Panc1 (cell line): Measurements from ENCODE around the gene STK32C. TPM values are rescaled to one million over a fixed set of nuclear protein-coding genes. Genes with fewer than 3 reads are reported as not detected.

Experiments
- ATAC-seq: fragments of 200-7000 bp; cut with Tn5 transposase; 2 replicates; pipeline ENCODE4 v1.9.1; 2020; ENCODE audit warnings: mild to moderate bottlenecking, moderate library complexity
- BruUV-seq: library from RNA; stranded (reverse); fragments of 400-500 nt; replicated peaks from 2 replicates; lab custom pipeline; 2021; lab: Mats Ljungman, UMichigan
- CTCF ChIA-PET: fragments of 300-600 bp; sonication (Branson Sonifier 250); formaldehyde crosslinking; loops from one replicate; lab custom pipeline; 2022; ENCODE audit warnings: antibody characterized with exemption; lab: Charles Lee
- POLR2A ChIA-PET: fragments of 300-600 bp; sonication (Branson Sonifier 250); formaldehyde crosslinking; loops from one replicate; lab custom pipeline; 2022; ENCODE audit warnings: antibody characterized with exemption; lab: Charles Lee
- DNase-seq: peaks from one replicate; pipeline ENCODE4 v3.0.0-alpha.2; 2010; ENCODE audit warnings: low read depth, low spot score
- H3K27ac ChIP-seq: 2 replicates; pipeline ENCODE4 v1.5.1; 2011; ENCODE audit warnings: mild to moderate bottlenecking, low read length, inconsistent platforms
- H3K27me3 ChIP-seq: fragments of 200-500 bp; sonication (Bioruptor generic); 2 replicates; pipeline ENCODE4 v1.6.0; 2014; ENCODE audit warnings: low read length, inconsistent platforms; ENCODE audit not compliant: control insufficient read depth, insufficient read depth
- H3K36me3 ChIP-seq: fragments of 200-500 bp; sonication (Bioruptor generic); 2 replicates; pipeline ENCODE4 v1.5.1; 2014; ENCODE audit warnings: inconsistent platforms, mild to moderate bottlenecking, low read length, moderate library complexity; ENCODE audit not compliant: control insufficient read depth, insufficient read depth
- H3K4me1 ChIP-seq: 2 replicates; pipeline ENCODE4 v1.5.1; 2011; ENCODE audit warnings: inconsistent platforms, mild to moderate bottlenecking, low read length, moderate library complexity; ENCODE audit not compliant: control insufficient read depth, insufficient read depth
- H3K4me3 ChIP-seq, 2 experiments: 2 replicates each; pipeline ENCODE4 v1.5.1; 2011 to 2012; ENCODE audit warnings: low read depth in 2 of 2, low read length in 2 of 2, mild to moderate bottlenecking in 2 of 2, inconsistent platforms in 1 of 2, moderate library complexity in 1 of 2
- H3K9me3 ChIP-seq: fragments of 200-500 bp; sonication (Bioruptor generic); 2 replicates; pipeline ENCODE4 v1.5.1; 2014; ENCODE audit warnings: low read depth, mild to moderate bottlenecking, inconsistent platforms, low read length, moderate library complexity; ENCODE audit not compliant: control insufficient read depth, insufficient read depth
- CTCF ChIP-seq: fragments of 450-650 bp; IDR thresholded peaks from 2 replicates; pipeline ENCODE4 v1.5.1; 2017; ENCODE audit warnings: mild to moderate bottlenecking
- POLR2AphosphoS5 ChIP-seq: IDR thresholded peaks from 2 replicates; pipeline ENCODE4 v1.6.1; 2012; ENCODE audit warnings: mild to moderate bottlenecking, low read depth, low read length, moderate library complexity
- SIN3A ChIP-seq: IDR thresholded peaks from 2 replicates; pipeline ENCODE4 v1.6.1; 2012; ENCODE audit warnings: low read depth, mild to moderate bottlenecking, low read length, moderate library complexity, borderline replicate concordance; ENCODE audit not compliant: insufficient read depth
- TCF7L2 ChIP-seq: IDR thresholded peaks from 2 replicates; pipeline ENCODE4 v1.6.1; 2011; ENCODE audit warnings: mild to moderate bottlenecking, low read depth, low read length, inconsistent platforms
- in situ Hi-C: cut with HindIII; loops from 2 replicates; pipeline ENCODE4 v1.10.0; 2016; ENCODE audit warnings: low sequenced_read_pairs, low pct_unique_long_range_greater_than_20kb
- intact Hi-C: fragments of 100-400 bp; cut with micrococcal nuclease; formaldehyde crosslinking; loops from one replicate; pipeline ENCODE4 v1.10.0; 2022; ENCODE audit not compliant: unreplicated experiment
- total RNA-seq: library from RNA; stranded (reverse); gene quantifications from one replicate; pipeline ENCODE4 v1.2.1, GENCODE V29; 2021; ENCODE audit not compliant: unreplicated experiment
- TF ChIP-seq, protein P1 (sequence below), 2 experiments: IDR thresholded peaks; 2 replicates each; pipeline ENCODE4 v1.6.1; 2011 to 2012; ENCODE audit warnings: low read depth in 2 of 2, control low read depth in 1 of 2, low read length in 1 of 2, mild to moderate bottlenecking in 1 of 2, moderate library complexity in 1 of 2; ENCODE audit not compliant: insufficient read depth in 1 of 2

Gene STK32C
- total RNA-seq, 1 experiment from 2014 or later, result 53.7 TPM

DNA sequence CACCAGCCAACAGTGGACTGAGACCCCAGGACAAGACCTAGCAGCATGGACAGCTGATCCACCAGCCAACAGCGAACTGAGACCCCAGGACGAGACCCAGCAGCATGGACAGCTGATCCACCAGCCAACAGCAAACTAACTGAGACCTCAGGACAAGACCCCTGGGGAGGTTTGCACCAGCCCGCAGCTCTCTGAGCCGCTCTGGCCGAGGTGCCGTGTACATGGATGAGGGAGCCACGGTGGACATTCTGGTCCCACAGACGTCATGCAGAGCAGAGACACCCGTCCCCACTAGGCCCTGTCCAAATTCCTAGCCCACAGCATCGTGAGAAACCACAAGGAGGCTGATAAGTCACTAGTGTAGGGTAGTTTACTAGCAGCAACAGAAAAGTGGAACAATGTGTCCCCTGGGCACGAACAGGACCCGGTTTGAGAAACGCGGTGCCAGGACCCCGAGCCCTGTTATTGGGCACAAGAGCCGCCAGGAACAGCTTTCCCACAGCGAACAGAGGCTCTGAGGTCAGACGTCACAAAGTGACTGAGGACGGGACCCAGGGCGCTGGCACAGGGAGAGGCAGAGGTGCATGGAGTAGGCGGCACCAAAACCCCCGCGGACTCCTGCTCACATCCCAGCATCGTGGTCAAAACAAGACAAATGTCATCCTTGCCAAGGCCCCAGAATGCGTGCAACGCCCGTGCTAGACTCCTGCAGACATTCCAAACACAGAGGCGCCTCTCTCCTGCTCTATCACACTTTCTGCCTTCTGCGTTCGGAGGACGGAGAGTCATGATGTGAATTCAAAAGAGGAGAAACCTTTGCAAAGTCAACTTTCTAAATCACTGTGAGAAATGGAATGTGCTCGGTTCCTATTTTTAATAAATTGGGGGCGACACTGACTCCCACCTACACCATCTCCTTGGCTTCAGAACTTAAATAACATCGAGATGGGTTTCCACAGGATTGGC is 8.1 kb downstream of the STK32C start:
- H3K27me3 ChIP-seq, result no peaks in the 10 kb centered on the region
- intact Hi-C loops (no loop called here), in situ Hi-C loops (no loop called here)
- H3K4me1 ChIP-seq, result peaks cover 31% of the 10 kb centered on the region
- no peaks in the 10 kb centered on the region for H3K36me3 ChIP-seq
- CTCF ChIA-PET, result no interaction called here
- no peaks in the 10 kb centered on the region for H3K9me3 ChIP-seq
- DNase-seq, result no peak
- no peak for ATAC-seq
- no peak overlapping the region for H3K27ac ChIP-seq
- TF ChIP-seq CTCF (no peak), POLR2AphosphoS5 (no peak), TCF7L2 (no peak), SIN3A (no peak)
- TF ChIP-seq, protein P1, sequence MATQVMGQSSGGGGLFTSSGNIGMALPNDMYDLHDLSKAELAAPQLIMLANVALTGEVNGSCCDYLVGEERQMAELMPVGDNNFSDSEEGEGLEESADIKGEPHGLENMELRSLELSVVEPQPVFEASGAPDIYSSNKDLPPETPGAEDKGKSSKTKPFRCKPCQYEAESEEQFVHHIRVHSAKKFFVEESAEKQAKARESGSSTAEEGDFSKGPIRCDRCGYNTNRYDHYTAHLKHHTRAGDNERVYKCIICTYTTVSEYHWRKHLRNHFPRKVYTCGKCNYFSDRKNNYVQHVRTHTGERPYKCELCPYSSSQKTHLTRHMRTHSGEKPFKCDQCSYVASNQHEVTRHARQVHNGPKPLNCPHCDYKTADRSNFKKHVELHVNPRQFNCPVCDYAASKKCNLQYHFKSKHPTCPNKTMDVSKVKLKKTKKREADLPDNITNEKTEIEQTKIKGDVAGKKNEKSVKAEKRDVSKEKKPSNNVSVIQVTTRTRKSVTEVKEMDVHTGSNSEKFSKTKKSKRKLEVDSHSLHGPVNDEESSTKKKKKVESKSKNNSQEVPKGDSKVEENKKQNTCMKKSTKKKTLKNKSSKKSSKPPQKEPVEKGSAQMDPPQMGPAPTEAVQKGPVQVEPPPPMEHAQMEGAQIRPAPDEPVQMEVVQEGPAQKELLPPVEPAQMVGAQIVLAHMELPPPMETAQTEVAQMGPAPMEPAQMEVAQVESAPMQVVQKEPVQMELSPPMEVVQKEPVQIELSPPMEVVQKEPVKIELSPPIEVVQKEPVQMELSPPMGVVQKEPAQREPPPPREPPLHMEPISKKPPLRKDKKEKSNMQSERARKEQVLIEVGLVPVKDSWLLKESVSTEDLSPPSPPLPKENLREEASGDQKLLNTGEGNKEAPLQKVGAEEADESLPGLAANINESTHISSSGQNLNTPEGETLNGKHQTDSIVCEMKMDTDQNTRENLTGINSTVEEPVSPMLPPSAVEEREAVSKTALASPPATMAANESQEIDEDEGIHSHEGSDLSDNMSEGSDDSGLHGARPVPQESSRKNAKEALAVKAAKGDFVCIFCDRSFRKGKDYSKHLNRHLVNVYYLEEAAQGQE (IDR thresholded peaks at IDR 0.05; ENCODE audit: insufficient read depth in 1 of 2, low read depth in 2 of 2, low read length in 1 of 2), result no peak
- POLR2A ChIA-PET, result no interaction called here
- H3K4me3 ChIP-seq, result no peak overlapping the region
- BruUV-seq, result no TSS peak

DNA sequence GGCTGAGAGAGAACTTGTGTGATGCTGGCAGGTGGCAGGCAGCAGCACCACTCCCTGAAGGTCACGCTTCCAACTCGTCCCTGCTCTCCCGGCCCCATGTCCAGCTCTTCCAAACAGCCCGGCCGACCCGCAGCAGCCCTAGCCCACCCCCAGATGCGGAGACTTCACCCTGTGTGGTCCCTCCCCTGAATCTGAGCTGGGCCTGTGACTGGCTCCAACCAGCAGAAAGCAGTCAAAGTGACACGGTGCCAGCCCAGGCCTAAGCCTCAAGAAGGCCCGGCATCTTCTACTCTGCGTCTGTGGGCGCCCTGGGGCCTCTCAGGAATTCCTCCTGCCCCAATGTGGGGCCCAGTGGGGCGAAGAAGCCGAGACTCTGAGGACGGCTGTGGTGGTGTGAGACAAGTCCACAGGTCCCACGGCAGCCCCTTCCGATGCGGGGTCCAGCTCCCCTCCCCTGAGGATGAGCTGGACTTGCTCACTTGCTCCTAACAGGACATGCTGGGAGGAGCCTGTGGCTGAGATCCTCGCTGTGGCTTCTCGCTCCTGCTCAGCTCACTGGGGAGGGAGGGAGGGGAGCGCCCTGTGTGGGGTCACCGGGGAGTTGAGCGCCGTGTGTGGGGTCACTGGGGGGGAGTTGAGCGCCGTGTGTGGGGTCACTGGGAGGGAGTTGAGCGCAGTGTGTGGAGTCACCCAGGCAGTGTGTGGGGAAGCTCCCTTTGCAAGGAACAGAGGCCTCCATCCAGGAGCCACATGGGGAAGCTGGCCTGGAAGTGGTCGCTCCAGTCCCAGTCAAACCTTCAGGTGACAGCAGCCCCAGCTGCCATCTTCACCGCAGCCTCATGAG is 9.5 kb downstream of the STK32C start:
- Histone ChIP-seq H3K4me1 (peaks cover 29% of the 10 kb centered on the region), H3K4me3 (no peak overlapping the region), H3K27me3 (no peaks in the 10 kb centered on the region), H3K27ac (peak overlapping the region; percentile 3; the same call in 1 of the 2 replicates), H3K9me3 (no peaks in the 10 kb centered on the region), H3K36me3 (no peaks in the 10 kb centered on the region)
- peak; percentile 61 for ATAC-seq
- in situ Hi-C loops, result no loop called here
- no TSS peak for BruUV-seq
- no peak for DNase-seq
- intact Hi-C loops, result no loop called here
- CTCF ChIA-PET, result no interaction called here
- POLR2A ChIA-PET, result no interaction called here
- TF ChIP-seq, protein P1 (IDR thresholded peaks at IDR 0.05; ENCODE audit: insufficient read depth in 1 of 2, low read depth in 2 of 2, low read length in 1 of 2), result no peak
